DOHH2 (cell line): ENCODE measurements around the gene KCNN2.

Source experiments
- CTCF ChIP-seq: fragments of 200-600 bp; sonication (generic); IDR thresholded peaks from one replicate; pipeline ENCODE4 v1.5.1; 2014; ENCODE audit warnings: antibody characterized with exemption, mild to moderate bottlenecking, low read depth, low read length; ENCODE audit not compliant: poor library complexity, severe bottlenecking
- EZH2phosphoT487 ChIP-seq: fragments of 200-600 bp; sonication (generic); IDR thresholded peaks from 2 replicates; pipeline ENCODE4 v1.6.1; 2017; ENCODE audit warnings: borderline replicate concordance, mild to moderate bottlenecking, antibody characterized with exemption, low read length, moderate library complexity, mixed read lengths

GRCh38 chr5:114387433-114387832, 25.6 kb downstream of the KCNN2 start:
- TF ChIP-seq CTCF: no peak
- TF ChIP-seq EZH2phosphoT487: no peak
